AG04450 (cell line): Measurements from ENCODE around the gene MPHOSPH9. TPM values are rescaled to one million over a fixed set of nuclear protein-coding genes. Genes with fewer than 3 reads are reported as not detected.
A peak's percentile ranks its signal among the peaks of the same experiment; 100 is the strongest.

Experiments
- CTCF ChIA-PET: fragments of 300-600, 350-600 bp; formaldehyde crosslinking; extraction: SDS; loops from one replicate; lab custom pipeline; 2022; ENCODE audit warnings: antibody characterized with exemption, inconsistent platforms; lab: Charles Lee
- POLR2A ChIA-PET: fragments of 350-600 bp; formaldehyde crosslinking; extraction: SDS; loops from one replicate; lab custom pipeline; 2021; ENCODE audit warnings: antibody characterized with exemption, inconsistent platforms; lab: Yijun Ruan, JAX
- DNase-seq: peaks from one replicate; pipeline ENCODE4 v3.0.0-alpha.2; 2011; ENCODE audit warnings: low read depth, low spot score
- H3K27ac ChIP-seq: one replicate; pipeline ENCODE4 v1.5.1; 2012; ENCODE audit warnings: low read depth, low read length, control low read depth
- H3K27me3 ChIP-seq: one replicate; pipeline ENCODE4 v1.6.0; 2012; ENCODE audit warnings: low read length; ENCODE audit not compliant: control insufficient read depth, insufficient read depth
- H3K4me3 ChIP-seq: 2 replicates; pipeline ENCODE4 v1.5.1; 2011; ENCODE audit warnings: mild to moderate bottlenecking, low read depth, low read length, control low read depth
- H3K9me3 ChIP-seq: 2 replicates; pipeline ENCODE4 v1.5.1; 2012; ENCODE audit warnings: low read length; ENCODE audit not compliant: control insufficient read depth, insufficient read depth
- polyA plus RNA-seq: library from polyadenylated mRNA; depleted of rRNA; stranded (reverse); fragments of >200 nt; gene quantifications from 2 replicates; pipeline ENCODE4 v1.2.3, GENCODE V29; 2011
- TF ChIP-seq, protein P1 (sequence below): IDR thresholded peaks from 2 replicates; pipeline ENCODE4 v1.5.1; 2011; ENCODE audit warnings: low read depth, low read length, control low read depth, inconsistent platforms

The MPHOSPH9 gene
- polyA plus RNA-seq, 1 experiment, result 20.3 TPM

DNA sequence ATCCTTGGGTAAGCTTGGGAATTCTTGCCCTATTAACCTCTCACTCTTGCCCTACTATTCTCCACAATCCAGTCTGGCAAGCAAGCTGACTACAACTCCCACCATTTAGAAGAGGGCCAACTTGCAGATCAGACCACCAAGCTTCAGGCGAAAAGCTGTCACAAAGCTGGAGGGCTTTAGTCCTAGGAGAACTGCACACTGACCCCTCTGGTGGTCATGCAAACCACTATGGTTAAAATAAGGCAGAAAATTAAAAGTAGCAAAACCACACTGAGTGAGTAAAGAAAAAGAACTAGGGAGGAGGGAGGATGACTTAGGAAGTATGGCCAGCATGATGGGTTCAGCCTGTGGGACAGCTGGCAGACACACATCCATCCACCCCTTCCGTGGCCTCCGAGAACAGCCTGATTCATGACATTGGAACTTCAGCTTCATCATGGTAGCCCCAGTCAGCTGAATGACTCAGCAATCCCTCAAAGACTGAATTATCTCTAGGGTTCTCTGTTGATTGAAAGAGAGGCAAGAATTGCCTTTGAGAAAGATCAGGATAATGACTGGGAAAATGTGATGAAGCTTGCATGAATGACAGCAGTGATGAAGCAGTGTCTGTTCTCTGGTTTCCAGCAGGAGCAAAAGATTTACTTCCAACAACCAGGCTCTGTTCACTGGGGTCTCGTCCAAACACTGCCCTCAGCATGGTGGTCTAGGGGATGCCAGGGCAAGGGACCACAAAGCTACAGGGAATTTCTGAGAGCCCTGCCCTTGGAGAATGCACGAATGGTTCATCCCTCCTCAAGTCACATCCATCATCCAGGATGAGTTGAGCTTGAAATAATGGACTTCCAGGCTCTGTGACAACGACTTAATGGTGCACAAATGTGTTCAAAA is 106.4 kb downstream of the MPHOSPH9 start:
- TF ChIP-seq, protein P1, sequence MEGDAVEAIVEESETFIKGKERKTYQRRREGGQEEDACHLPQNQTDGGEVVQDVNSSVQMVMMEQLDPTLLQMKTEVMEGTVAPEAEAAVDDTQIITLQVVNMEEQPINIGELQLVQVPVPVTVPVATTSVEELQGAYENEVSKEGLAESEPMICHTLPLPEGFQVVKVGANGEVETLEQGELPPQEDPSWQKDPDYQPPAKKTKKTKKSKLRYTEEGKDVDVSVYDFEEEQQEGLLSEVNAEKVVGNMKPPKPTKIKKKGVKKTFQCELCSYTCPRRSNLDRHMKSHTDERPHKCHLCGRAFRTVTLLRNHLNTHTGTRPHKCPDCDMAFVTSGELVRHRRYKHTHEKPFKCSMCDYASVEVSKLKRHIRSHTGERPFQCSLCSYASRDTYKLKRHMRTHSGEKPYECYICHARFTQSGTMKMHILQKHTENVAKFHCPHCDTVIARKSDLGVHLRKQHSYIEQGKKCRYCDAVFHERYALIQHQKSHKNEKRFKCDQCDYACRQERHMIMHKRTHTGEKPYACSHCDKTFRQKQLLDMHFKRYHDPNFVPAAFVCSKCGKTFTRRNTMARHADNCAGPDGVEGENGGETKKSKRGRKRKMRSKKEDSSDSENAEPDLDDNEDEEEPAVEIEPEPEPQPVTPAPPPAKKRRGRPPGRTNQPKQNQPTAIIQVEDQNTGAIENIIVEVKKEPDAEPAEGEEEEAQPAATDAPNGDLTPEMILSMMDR, result peak; percentile 34; the same call in 1 of the 2 replicates
- Histone ChIP-seq H3K4me3 (no peak overlapping the region), H3K27ac (peak overlapping the region; percentile 50), H3K9me3 (no peaks in the 10 kb centered on the region), H3K27me3 (no peaks in the 10 kb centered on the region)
- ChIA-PET CTCF (interaction anchor here (1.3 kb wide), 1 partner anchor 84 kb away, joined by 6 read pairs; no protein-coding TSS in a partner anchor), POLR2A (interaction anchor here (0.6 to 1.1 kb wide), 2 partner anchors 11 to 71 kb away, joined by 4 read pairs; no protein-coding TSS in a partner anchor)
- peak; percentile 50 for DNase-seq

DNA sequence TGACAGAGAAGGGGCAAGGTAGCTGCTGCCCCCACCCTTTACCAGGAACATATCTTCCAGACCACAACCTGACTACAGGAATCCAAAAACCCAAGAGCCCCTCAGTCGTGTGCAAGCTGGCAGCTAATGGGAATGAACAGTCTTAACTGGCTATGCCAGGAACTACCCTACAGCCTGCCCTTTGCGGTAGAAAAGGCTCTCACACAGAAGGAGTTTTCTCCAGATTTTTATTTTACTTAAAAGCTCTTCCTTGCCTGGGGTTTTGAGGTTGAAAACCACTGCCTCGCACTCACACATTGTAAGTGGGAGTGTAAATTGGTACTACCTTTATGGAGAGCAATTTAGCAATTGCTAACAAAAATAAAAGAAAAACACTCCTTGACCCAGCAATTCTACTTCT is 110.3 kb downstream of the MPHOSPH9 start:
- POLR2A ChIA-PET, result no interaction called here
- H3K4me3 ChIP-seq, result no peak overlapping the region
- CTCF ChIA-PET, result no interaction called here
- H3K27ac ChIP-seq, result no peak overlapping the region
- TF ChIP-seq, protein P1, result no peak
- no peak for DNase-seq
- no peaks in the 10 kb centered on the region for H3K9me3 ChIP-seq
- H3K27me3 ChIP-seq, result no peaks in the 10 kb centered on the region

DNA sequence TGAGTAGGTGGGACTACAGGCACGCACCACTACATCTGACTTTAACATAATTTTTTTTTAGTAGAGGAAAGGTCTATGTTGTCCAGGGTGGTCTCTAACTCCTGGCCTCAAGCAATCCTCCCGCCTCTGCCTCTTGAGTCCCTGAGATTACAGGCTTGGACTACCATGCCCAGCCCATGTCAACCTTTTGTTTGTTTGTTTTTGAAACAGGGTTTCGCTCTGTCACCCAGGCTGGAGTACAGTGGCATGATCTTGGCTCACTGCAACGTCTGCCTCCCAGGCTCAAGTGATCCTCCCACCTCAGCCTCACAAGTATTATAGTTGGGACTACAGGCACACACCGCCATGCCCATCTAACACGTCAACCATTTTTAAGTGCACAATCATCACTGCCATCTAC is 111.3 kb downstream of the MPHOSPH9 start:
- ChIA-PET CTCF (no interaction called here), POLR2A (no interaction called here)
- H3K4me3 ChIP-seq, result no peak overlapping the region
- H3K27me3 ChIP-seq, result no peaks in the 10 kb centered on the region
- TF ChIP-seq, protein P1, result no peak
- H3K27ac ChIP-seq, result no peak overlapping the region
- no peak for DNase-seq
- no peaks in the 10 kb centered on the region for H3K9me3 ChIP-seq

DNA sequence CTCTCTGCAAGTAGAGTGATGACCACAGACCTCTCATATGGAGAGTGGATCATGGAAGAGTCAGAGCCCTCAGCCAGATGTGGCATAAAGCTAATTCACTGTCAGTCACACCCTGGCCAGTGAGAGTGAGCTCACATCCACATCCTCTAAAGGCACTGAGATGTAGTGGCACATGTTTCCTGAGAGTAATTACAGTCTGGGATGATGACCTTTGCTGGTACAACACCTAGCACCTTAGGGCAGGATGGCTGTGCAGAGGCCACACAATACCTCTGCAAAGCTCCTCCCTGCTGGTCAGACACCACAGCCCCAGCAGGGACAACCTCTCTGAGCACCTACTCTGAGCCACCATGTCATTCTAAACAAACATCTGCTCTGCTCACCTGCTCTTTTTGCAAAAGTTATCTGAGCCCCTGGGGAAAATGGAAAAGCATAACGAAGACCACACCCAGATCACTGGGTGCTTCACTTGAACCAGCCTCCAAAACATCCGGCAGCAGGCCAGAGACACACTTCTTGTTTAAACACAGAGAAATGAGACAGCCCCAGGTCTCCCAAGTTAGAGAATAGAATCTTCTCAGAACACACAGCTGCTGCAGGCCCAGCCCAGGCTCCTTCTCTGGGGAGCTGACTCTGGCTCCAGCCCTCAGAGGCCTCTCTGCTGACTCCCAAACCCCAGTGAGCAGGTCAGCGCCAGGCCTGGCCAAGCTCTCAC is 112.3 kb downstream of the MPHOSPH9 start:
- no peak for DNase-seq
- Histone ChIP-seq H3K9me3 (no peaks in the 10 kb centered on the region), H3K27me3 (no peaks in the 10 kb centered on the region), H3K4me3 (no peak overlapping the region), H3K27ac (peak overlapping the region; percentile 21)
- TF ChIP-seq, protein P1, result no peak
- CTCF ChIA-PET, result no interaction called here
- POLR2A ChIA-PET, result interaction anchor here (0.6 kb wide), 1 partner anchor 9 kb away, joined by 3 read pairs; no protein-coding TSS in a partner anchor
